NB4 (cell line): ENCODE results near the gene SIAH3.

ENCODE experiments used
- CTCF ChIP-seq: IDR thresholded peaks from one replicate; pipeline ENCODE4 v1.5.1; 2012; ENCODE audit warnings: low read depth, low read length
- MAX ChIP-seq: IDR thresholded peaks from 2 replicates; pipeline ENCODE4 v1.6.1; 2011; ENCODE audit warnings: low read depth, low read length
- POLR2A ChIP-seq: IDR thresholded peaks from 2 replicates; pipeline ENCODE4 v1.6.1; 2011; ENCODE audit warnings: mild to moderate bottlenecking; ENCODE audit not compliant: insufficient read length; ENCODE audit errors: extremely low read depth

GRCh38 chr13:45773236-45773635 is 78.3 kb downstream of the SIAH3 start:
- TF ChIP-seq CTCF: no peak
- no peak for TF ChIP-seq POLR2A
- TF ChIP-seq MAX: no peak
